ENCODE measurements around the gene CRADD. TPM values are rescaled to one million over a fixed set of nuclear protein-coding genes. Genes with fewer than 3 reads are reported as not detected.
"Not testable (repeated sequence)": the region's sequence is repeated elsewhere in the genome, so short reads cannot be mapped to it uniquely, and the experiment has no call there.

The CRADD gene
- polyA plus RNA-seq, 12 donors: 8.0 to 26.4 (median 14.1) TPM; not detected in 1

DNA sequence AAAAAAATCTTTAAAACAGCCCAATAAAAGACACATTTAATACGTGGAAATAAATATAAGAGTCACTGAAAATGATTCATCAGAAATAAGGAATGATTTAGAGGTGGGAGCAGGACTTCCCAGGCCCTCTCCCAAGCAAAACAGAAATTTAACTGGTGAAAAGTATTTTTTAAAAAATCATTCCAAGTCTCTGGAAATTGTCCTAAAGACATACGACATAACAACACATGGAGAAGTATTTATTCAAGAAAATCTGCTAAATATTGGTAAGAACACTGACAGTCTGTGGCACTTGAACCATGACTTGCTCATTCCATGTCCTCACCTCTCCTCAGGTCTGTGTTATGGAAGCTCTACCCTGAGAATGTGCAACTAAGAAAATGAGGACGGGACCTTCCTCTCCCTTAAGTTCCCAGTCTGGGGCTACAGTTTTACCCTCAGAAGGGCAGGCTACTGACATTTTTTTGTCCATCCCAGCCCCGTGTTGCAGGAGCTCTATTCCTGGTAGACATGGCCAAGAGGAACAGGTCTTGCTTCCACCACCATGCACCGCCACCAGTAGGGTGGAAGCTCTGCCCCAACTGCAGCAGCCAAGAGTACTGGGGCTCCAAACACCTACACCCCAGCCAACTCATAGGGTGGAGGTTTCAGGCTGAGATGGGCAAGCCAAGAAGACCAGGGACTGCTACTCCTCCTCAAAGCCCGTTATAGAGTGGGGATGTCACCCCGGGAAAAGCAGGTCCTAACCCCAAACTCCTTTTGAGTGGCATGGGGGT lies 193.0 kb downstream of the CRADD start:
- DNase-seq: no peak

DNA sequence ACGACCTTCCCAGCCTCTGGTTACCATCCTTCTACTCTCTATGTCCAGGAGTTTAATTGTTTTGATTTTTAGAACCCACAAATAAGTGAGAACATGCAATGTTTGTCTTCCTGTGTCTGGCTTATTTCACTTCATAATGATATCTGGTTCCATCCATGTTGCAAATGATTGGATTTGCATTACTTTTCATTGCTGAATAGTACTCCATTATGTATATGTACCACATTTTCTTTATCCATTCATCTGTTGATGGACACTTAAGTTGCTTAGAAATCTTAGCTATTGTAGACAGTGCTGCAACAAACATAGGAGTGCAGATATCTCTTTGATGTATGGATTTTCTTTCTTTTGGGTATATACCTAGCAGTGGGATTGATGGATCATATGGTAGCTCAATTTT lies 194.4 kb downstream of the CRADD start:
- not testable (repeated sequence) for DNase-seq

DNA sequence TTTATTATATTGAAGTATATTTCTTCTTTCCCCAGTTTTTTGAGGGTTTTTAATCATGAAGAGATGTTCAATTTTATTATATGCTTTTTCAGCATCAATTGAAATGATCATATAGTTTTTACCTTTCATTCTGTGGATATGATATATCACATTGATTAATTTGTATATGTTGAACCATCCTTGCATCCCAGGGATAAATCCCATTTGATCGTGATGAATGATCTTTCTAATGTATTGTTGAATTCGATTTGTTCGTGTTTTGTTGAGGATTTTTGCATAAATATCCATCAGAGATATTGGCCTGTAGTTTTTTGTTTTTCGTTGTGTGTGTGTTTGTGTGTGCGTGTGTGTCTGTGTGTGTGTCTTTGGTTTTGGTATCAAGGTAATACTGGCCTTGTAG lies 196.4 kb downstream of the CRADD start:
- no peak for DNase-seq

DNA sequence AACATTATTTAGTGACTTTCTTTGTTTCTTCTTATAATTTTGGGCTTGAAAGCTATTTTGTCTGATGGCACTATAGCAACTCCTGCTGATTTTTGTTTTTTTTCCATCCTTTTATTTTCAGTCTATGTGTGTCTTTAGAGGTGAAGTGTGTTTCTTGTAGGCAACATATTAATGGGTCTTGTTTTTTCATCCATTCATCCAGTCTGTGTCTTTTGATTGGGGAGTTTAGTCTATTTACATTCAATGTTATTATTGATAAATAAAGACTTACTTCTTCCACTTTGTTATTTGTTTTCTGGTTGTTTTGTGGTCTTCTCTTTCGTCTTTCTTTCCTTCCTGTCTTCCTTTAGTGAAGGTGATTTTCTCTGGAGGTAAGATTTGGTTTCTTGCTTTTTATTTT lies 198.0 kb downstream of the CRADD start:
- DNase-seq: no peak

DNA sequence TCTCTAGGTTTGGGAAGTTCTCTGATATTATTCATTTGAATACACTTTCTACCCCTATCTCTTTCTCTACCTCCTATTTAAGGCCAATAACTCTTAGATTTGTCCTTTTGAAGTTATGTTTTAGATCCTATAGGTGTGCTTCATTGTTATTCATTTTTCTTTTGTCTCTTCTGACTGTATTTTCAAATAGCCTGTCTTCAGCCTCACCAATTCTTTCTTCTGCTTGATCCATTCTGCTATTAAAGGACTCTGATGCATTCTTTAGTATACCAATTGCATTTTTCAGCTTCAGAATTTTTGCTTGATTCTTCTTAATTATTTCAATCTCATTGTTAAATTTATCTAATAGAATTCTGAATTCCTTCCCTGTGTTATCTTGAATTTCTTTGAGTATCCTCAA lies 199.2 kb downstream of the CRADD start:
- no peak for DNase-seq

DNA sequence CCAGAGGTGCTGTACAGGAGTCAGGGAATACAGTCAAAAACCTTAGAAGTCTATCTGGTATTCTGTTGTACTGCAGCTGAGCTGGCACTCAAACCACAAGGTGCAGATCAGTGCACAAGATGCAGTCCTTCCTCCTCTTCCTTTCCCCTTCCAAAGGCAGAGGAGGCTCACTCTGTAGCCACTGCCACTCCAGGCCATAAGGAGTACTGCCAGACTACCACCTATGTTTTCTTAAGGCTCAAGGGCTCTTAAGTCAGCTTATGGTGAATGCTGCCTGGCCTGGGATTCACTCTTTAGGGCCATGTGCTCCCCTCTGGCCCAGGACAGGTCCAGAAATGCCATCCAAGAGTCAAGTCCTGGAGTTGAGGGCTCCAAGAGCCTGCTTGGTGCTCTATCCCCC lies 200.3 kb downstream of the CRADD start:
- DNase-seq: no peak

DNA sequence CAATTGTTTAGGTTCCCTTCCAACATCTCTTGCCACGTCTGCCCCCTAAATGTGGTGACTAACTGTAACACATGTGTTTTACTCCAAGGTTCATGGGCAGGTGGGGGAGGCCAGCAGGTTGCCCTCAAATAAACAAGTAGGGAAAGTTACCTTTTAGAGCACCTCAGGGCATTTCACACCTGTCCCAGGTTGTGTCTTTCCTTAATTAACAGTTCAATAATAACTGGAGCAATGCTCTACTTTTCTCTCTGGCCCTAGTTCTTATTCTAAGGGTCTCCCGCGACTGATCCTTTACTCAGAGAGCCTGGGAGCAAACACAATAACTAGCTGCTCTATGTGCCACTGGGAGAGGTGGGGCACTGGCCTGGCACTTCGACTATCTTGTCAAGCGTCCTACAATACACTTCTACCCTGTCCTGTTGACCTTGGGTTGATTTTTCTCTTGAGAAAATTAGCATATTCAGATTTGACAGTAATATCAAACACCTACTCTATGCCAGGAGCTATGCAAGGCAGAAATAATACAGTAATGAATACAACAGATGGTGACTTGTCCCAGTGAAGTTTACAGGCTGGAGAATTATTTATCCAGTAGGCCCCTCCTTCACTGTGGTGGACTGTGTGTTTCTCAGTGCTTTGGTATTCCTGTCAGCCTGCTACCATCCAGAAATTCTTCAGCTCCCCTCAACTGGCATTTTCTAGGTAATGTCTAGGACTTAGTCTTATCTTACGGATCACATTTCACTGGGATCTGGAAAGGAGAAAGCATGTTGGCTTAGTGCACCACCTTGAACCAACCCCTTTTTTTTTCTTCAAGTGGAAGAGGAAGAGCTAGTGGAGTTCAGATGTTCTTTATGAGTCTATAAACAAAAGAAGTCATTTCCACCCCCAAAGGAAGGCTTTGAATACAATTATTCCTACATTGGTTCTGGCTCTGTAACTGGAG lies 202.6 kb downstream of the CRADD start:
- no peak for DNase-seq

DNA sequence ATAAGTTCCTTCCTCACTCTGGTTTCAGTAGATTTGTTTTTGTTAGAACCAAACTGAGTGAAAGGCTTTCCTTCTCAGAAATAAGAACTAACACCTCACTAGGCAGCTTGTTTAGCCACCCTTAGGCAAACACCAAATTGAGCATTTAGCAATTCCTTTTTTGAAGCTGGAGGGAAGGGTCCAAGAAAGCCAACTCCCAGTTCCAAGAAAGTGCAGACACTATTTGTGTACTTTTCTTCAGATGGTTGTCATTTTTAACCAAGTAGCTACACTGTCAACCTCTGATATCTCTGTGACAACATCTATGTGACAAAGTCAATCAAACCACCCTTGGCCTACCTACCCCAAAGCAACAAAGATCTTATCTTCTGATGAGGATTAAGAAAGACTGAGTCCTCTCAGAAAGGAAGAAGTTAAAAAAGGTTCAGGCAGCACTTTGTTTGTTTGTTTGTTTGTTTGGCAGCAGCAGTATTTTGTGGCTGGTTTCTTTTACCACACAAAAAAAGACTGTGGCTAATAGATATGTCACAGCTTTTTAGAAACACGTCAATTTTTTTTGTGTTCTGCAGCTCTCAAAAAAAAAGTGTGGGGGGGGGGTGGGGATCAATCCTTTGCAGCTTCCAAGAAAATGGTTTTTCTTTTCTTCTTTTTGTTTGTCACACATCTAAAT lies 203.8 kb downstream of the CRADD start:
- DNase-seq: no peak

DNA sequence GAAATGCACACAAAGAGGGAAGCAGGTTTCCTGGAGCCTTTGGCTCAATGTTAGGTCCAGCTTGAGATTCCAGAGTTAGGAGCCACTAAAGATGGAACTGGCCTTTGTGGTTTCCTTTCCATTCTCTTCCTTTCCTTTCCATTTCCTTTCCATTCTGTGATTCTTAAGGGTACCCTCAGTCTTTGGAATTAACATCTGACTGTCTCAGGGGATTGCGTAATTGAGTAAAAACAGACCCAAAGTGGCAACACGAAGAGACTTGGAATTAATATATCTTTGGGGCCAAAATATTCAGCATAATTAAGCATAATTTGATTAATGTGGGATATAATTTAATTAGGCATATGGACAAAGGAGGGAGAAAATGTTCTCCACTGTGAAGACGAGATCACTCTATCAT lies 205.6 kb downstream of the CRADD start:
- DNase-seq: no peak

DNA sequence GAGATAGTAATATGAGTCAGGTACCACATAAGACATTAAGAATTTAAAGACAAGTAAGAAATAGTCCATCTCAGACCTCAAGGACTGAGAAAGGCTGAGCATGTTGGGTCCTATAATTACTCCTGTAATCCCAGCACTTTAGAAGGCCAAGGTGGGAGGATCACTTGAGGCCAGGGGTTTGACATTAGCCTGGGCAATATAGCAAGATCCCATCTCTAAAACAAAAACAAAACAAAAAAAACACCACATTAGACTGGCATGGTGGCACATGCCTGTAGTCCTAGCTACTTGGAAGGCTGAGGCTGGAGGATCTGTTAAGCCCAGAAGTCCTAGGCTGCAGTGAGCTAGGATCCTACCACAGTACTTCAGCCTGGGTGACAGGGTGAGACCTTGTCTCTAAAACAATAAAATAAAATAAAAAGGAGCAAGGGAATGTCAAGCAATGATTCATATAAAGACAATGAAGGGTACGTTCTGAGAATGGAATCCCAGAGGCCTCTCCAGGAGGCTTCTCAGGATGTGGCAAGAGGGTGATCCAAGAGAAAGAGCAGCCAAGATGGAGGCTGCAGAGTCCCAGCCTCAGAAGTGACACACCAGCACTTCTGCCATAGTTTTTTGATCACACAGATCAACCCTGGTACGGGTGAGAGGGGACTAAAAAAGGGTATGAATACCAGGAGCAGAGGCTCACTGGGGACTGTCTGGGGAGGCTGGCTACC lies 206.4 kb downstream of the CRADD start:
- DNase-seq: no peak

DNA sequence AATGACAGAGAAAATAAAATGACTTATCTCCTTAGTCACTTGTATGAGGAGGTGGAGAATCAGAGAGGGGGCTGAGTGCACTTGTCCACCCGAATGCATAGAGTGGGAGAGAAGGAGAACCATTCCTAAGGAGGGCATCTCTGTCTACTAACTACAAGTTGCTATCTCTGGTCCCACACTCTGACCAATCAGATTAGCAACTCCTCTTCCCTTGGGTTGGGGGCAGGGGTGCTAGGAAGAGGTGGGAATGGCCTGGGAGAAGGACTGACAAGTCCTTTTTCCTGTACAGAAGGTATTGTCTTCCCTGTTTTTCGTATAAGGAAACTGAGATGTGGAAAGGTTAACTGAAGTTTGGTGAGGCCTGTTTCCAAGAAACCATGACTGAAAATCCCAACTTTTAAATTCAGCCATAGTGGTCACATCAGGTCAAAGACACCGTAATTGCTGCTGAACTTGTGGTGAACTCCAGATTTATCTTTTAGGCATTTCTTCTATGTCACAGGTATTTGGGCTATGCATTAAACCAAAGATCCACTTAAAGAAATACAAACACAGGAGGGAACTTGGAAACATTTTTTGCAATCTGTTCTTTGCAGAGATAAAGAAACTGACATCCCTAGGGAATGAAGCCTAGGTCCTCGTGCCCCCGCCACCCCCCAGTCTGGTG lies 207.8 kb downstream of the CRADD start:
- no peak for DNase-seq

DNA sequence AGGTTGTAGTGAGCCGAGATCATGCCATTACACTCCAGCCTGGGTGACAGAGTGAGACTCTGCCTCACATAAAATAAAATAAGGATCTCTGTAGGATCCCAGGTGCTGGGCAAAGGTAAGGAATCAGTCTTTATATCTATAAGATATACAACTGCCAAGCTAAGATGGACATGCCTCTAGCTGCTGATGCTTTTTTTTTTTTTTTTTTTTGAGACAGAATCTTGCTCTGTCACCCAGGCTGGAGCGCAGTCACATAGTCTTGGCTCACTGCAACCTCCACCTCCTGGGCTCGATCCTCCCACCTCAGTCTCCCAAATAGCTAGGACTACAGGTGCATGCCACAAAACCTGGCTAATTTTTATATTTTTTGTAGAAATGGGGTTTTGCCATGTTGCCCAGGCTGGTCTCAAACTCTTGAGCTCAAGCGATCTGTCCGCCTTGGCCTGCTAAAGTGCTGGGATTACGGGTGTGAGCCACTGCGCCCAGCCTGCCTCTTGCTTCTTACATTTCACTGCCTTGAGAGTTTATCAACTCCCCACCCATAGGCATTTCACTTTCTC lies 208.9 kb downstream of the CRADD start:
- not testable (repeated sequence) for DNase-seq

DNA sequence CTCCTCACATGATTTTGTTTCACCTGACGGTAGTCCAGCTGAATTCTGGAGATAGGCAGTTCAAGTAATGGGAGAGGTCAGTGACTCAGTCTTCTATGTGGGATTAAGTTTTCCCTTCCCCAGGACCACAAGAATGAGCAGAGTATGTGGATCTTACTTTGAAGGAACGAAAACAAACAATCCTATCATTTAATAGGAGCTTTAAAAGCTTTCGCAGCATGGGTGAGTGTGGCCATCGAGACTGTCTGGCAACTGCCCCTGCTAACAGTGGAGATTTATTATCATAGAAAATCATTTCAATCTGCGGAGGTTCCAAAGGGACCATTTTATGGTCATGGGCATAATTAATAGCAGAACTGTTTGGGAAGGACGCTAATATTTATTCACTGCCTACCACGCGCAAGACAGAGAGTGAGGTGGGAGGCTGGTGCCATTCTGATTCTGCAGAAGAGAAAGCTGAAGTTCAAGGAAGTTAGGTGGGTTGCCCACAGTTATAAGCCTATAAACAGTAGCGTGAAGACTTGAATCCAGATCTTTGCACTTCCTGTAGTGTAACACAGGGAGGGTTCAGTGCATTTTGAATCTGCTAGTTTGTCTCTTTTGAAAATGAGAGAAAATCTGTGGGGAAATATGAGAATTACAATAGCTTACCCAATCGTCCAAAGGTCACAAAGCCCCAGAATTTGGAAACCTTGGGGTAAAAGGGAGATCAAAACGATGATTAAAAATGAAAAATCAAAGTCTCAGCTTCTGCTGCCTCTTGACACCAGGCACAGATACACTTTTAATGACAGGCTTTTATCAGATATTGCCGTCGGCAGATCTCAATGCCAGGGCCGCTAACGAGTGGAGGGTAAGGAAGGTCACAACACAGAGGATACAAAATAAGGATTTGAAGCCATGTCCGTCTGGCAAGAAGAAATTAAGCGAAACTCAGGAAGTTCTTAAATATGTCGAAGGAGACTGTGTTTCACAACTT lies 209.6 kb downstream of the CRADD start:
- no peak for DNase-seq

DNA sequence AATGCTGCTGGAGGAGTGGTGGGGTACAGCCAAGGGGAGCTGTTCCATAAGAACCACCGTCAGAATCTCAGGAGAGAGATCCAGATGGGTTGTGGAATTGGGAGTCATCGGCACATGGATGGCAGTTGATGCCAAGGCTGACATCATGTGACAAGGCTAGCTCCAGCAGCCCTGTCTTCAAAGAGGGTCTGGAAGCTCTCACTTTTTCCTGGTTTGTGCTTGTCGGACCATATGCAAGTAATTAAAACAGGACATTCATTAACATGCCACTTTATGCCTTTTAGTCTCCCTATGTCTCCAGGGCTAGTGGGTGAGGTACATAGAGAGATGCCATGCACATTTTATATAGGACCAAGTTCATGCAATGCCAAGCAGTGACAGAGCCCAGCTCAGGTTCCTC lies 211.8 kb downstream of the CRADD start:
- no peak for DNase-seq

DNA sequence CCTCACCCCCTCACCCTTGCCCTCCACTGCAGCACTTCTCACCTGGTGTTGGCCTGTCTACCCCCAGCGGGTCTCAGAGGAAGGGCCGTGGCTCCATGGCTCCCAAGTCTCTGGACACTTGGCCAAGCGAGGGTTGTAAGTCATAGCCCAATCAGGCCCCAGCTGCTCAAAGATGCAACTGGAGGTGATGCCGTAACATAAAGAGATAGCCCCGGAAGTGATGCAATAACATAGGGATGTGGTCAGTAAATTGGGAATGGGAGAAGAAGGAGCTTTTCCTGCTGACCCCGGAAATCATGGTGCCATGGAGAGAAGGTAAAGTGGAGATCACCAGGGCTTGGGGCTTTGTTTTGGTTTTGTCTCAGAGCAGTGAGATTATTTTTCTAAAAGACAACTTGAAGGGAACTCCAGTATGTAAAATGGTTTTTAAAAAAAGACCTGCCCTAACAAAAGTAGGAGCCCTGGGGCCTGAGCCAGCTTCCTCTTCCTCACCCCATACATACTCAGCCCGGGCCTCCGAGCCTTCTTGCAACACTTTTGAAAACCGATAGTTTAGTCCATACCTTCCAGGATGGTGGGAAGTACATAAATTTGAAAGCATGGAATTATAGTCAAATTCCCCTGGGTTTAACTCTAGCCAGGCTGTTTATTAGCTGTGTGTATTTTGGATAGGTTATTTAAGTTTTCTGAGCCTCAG lies 212.5 kb downstream of the CRADD start:
- DNase-seq: no peak

DNA sequence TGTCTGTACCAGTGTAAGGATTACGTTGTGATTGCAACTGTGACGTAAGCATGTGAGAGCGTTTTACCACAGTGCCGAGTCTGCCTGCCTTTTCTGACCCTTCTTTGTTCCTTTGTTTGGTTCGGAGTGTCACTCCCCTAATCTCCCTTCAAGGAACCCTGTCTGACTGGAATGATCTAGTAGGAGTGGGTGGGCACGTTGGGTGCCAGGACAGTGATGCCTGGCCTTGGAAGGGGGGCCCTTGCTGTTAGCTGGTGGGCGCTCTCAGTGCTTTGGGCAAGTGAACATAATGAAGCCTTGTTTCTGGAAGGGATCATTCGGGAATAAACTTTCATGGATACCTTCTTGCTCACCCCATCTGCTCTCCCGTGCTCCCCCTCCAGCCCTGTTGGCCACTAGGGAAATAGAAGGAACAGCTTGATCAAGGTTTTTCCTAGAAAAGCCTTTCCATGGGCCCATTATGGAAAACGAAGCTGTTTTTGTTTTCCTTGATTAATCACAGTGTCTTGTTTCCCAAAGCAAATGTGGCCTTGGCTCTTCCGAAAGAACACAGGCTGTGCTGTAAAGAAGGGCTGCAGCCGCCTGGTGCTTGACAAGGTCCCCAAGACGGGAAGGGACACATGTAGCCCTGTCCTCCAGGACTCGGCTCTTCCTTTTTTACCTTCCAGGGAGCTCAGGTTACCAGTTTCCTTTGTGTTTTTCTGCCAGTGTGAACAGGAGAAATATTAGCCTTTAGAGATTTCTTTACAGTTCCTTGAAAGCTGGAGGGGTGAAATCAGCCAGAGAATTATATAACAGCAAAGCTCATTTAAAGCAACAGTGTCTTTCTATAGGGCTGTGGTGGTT lies 215.5 kb downstream of the CRADD start:
- DNase-seq: peak; percentile 61

DNA sequence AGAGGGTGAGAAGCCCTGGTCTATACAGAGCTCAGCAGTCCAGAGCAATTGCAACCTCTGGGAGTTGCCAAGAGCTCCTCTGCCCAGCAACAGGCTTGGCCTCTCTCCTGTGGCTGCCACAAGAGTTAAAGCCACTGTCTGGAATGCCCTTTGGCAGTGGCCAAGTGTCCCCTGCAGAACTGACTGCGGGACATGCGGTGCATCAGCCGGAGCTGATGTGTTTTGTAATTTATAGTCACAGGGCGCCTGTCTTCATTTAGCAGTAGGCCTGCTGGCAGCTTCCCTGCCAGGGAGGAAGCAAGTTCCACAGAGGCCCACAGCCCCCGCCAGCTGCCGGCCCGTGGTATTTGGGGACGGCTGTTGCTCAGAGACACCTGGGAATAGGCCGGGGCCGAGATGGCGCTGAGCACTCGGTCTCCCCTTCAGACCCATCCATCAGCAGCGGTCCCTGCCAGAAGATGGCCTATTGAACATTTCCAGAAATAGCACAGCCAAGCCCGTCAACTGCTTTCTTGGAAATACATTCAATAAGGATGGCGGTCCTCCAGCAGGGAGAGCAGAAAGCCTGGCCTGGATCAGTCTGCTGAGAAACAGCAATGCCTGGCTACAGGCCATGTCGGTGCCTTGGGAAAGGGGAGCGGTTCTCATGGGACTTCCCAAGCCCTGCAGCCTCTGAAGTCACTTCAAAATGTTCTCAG lies 217.4 kb downstream of the CRADD start:
- DNase-seq: peak; percentile 97

All from muscle of arm (tissue), 12 donors.